Measurements from ENCODE around the gene EEFSEC.

DNA sequence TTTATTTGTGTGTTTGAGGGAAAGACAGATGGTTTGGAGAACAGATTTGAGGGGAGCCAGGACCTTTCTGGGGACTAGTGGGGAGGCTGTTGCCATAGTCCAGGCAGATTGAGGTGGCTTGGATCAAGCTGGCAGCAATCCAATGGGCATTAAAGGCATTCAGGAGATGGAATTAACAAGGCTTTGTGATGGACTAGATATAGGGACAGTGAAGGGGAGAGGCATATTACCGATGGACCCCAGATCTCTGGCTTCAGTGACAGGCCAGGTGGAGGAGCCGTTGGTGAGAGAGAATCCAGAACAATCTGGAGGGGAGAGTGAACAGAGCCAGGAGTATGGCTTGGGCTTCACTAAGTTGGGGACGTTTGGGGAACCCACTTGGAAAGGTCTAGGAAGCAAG, 124.8 kb downstream of the EEFSEC start:
- TF ChIP-seq, protein P1, sequence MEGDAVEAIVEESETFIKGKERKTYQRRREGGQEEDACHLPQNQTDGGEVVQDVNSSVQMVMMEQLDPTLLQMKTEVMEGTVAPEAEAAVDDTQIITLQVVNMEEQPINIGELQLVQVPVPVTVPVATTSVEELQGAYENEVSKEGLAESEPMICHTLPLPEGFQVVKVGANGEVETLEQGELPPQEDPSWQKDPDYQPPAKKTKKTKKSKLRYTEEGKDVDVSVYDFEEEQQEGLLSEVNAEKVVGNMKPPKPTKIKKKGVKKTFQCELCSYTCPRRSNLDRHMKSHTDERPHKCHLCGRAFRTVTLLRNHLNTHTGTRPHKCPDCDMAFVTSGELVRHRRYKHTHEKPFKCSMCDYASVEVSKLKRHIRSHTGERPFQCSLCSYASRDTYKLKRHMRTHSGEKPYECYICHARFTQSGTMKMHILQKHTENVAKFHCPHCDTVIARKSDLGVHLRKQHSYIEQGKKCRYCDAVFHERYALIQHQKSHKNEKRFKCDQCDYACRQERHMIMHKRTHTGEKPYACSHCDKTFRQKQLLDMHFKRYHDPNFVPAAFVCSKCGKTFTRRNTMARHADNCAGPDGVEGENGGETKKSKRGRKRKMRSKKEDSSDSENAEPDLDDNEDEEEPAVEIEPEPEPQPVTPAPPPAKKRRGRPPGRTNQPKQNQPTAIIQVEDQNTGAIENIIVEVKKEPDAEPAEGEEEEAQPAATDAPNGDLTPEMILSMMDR (IDR thresholded peaks at IDR 0.05; ENCODE audit: insufficient read depth, low read length) = no peak
- TF ChIP-seq, protein P2, sequence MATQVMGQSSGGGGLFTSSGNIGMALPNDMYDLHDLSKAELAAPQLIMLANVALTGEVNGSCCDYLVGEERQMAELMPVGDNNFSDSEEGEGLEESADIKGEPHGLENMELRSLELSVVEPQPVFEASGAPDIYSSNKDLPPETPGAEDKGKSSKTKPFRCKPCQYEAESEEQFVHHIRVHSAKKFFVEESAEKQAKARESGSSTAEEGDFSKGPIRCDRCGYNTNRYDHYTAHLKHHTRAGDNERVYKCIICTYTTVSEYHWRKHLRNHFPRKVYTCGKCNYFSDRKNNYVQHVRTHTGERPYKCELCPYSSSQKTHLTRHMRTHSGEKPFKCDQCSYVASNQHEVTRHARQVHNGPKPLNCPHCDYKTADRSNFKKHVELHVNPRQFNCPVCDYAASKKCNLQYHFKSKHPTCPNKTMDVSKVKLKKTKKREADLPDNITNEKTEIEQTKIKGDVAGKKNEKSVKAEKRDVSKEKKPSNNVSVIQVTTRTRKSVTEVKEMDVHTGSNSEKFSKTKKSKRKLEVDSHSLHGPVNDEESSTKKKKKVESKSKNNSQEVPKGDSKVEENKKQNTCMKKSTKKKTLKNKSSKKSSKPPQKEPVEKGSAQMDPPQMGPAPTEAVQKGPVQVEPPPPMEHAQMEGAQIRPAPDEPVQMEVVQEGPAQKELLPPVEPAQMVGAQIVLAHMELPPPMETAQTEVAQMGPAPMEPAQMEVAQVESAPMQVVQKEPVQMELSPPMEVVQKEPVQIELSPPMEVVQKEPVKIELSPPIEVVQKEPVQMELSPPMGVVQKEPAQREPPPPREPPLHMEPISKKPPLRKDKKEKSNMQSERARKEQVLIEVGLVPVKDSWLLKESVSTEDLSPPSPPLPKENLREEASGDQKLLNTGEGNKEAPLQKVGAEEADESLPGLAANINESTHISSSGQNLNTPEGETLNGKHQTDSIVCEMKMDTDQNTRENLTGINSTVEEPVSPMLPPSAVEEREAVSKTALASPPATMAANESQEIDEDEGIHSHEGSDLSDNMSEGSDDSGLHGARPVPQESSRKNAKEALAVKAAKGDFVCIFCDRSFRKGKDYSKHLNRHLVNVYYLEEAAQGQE (IDR thresholded peaks at IDR 0.05; ENCODE audit: insufficient replicate concordance, low read depth) = no peak

Data from HL-60 (cell line).